Measurements from ENCODE around the gene NDC80.
A peak's percentile ranks its signal among the peaks of the same experiment; 100 is the strongest.
"Not testable (repeated sequence)": the region's sequence is repeated elsewhere in the genome, so short reads cannot be mapped to it uniquely, and the experiment has no call there.

NDC80 gene

DNA sequence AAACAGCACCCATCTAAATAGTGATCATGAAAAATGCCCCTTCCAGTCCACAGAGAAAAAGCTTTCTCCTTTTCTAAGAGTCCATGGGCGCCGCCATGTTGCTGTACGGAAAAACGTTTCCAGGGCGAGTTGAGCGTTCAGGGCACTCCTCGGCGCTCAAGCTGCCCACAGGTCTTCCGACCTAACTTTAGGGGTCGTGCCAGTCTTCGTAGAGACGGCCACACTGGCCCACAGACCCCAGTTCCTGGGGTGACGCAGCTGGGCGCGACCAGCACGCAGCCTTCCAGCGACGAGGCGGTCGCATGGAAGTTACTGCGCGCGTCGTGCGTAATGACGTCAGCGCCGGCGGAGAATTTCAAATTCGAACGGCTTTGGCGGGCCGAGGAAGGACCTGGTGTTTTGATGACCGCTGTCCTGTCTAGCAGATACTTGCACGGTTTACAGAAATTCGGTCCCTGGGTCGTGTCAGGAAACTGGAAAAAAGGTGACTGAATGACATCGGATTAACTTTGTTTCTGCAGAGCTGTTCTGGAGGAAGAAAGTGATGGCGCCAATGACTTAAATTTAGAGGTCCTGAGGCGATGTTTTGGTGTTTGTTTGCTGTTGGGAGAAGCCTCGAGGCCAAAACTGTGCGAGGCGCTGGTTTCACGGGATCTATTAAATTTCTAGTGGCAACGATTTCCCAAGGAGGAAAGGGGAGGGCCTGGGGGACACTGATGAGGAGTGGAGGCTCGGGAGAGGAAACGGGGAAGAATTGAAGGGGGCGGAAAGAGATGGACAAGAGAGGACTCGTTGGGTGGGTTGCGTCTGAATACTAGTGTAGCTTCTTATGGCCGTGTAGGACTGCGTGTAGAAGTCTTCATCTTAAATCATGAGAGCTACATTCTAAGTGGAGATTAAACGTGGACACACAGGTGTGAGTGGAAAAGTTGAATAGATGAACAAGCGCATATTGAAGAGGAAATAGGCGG, at the start of gene NDC80, which contains the start of gene METTL4:
Gene NDC80, plus strand, starts transcription at position 358 of the 971 bp plus-strand sequence. CDS start 1,429 bp downstream, outside the sequence.
Gene METTL4, minus strand, starts transcription at position 306 of the 971 bp plus-strand sequence. CDS start 4,289 bp downstream, outside the sequence.
- DNase-seq, result peak; percentile 86

DNA sequence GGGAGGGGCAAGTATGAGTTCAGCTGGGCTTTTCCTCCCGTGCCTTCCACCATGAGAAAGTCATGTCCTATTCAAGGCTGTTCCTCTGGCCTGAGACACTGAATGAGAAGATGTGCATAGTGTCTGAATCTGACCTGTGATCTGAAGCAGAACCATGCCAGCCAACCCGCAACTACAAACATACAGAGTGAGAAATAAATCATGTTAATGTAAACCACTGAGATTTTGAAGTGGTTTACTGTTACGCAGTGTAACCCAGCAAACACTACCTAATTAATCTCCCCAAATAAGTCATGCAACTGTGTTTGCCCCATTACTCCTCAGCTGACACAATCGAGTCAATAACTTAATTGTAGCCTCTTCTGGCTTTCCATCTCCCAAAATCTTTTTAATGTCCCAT, 49.2 kb upstream of the NDC80 start:
- no peak for DNase-seq

GRCh38 chr18:2524794-2525198, 46.6 kb upstream of the NDC80 start:
- DNase-seq, result not testable (repeated sequence)

DNA sequence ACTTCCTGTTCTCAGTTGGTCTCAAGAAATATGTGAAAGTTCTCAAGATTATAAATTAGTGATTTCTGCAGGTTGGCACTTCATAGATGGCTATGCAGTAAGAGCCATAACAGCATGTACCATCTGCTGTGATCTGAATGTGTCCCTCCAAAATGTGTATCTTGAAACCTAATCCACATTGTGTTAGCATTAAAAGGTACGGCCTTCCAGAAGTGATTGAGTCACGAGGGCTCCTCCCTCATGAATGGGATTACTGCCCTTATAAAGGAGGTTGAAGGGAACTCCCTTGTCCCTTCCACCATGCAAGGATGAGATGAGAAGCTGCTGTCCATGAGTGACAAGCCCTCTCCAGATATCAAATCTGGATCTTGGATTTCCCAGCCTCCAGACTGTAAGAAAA, 45.0 kb upstream of the NDC80 start:
- no peak for DNase-seq

DNA sequence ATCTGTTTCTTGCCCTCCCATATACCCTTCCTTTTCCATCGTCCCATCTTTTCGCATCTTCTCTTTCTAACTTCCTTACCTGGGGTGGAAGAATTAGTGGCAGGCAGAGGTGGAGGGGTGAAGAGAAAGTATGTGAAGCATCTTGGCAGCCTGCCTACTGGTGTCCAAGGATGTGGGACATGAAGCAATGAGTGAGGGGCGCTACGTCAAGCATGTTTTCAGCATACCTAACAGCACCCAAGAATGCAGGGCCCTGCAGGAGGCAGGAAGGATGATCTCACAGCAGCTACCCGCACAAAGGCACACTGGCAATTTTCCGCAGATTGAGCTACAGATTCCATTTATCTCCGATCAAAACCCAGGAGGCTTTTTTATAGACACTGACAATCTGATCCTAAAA, 42.2 kb upstream of the NDC80 start:
- no peak for DNase-seq

DNA sequence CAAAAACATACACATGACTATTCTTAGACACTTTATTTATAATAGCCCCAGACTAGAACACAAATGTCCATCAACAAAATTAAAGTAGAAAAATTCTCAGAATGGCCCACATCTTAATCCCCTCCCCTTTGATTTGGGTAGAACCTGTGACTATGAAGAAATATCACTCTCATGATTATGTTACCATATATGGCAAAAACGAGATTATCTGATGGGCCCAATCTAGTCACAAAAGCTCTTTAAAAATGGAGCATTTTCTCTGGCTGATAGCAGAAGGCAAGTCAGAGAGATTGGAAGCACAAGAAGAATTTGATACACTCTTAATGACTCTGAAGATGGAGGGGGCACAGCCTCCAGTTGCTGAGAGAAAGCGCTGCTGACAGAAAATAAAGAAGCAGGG, 39.6 kb upstream of the NDC80 start:
- DNase-seq, result no peak

DNA sequence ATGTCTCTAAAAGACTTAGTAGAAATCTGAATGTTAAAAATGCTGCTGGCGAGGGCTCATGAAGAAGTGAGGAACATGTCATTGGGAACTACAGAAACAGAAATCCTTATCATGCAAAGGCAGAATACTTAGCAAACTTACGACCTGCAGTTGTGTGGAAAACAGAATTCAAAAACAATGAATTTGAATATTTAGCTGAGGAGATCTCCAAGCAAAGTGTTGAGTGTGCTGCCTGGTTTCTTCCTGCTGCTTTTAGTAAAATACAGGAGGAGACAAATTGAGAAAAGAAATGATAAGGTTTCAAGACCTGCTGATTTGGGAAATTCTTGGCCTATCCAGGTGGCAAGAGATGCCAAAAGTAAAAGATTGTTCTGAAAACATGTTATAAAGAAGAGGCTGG, 38.6 kb upstream of the NDC80 start:
- no peak for DNase-seq

DNA sequence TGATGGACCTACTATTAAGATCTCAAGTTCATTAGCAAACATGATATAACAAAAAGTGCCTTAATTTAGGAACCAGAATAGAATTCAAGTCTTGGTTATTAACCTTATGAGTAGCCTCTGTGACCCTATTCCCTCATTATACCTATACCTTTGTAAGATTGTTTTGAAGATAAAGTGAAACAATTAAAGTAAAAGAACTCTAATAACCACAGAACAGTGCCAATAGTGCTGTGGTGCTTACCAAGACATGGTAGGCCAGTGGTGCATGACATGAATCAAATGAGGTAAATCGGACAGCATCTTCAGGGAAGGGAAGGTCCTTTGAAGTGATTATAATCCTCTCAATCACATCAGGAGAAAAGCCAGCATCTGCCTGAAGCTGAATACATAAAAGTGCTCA, 36.5 kb upstream of the NDC80 start:
- DNase-seq, result no peak

GRCh38 chr18:2535419-2535910, 35.9 kb upstream of the NDC80 start:
- DNase-seq, result no peak

DNA sequence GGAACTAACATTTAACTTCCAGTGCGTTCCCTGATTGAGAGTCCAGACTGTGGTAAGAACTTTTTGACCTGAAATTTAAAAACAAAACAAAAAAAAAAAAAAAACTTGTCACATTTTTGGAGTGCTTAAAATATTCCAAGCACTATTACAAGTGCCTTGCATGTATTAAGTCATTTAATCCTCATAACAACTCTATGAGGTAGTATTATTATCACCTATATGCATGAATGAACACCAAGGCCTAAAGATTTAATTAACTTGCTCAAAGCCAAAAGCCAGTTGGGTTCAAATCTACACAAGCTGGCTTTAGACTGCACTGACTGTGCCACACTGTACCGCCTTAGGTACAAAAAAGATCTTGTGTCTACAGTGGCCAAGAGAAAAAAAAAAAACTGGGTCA, 35.3 kb upstream of the NDC80 start:
- no peak for DNase-seq

- DNase-seq, result no peak
These were observed 34.9 kb upstream of the NDC80 start for GRCh38 chr18:2536493-2536892.

DNA sequence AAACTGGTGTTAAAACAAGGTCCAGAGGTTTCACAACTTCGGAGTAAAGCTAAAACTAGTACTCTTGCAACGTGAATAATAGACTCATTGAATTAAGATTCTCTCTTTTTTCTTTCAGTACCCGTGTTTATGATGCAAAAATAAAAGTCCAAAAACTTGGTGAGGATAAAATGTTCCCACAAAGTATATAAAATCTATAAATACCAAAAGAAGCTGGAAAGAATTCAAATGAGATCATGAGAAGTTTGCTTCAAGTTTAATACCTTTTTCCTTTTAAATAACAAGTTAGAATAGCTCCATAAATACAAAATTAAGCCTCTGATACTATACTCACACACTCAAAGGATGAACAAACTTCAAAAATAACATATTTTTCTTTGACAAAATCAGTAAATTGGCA, 34.1 kb upstream of the NDC80 start:
- DNase-seq, result no peak

- no peak for DNase-seq
These were observed 33.1 kb upstream of the NDC80 start for GRCh38 chr18:2538236-2538635.

GRCh38 chr18:2538844-2539243, 32.5 kb upstream of the NDC80 start:
- DNase-seq, result no peak

- no peak for DNase-seq
These were observed 30.8 kb upstream of the NDC80 start for GRCh38 chr18:2540575-2540974.

GRCh38 chr18:2541925-2542563, 29.3 kb upstream of the NDC80 start:
- not testable (repeated sequence) for DNase-seq

GRCh38 chr18:2545155-2545554, 26.2 kb upstream of the NDC80 start:
- DNase-seq, result no peak

GRCh38 chr18:2547477-2548087, 23.8 kb upstream of the NDC80 start:
- no peak for DNase-seq

- DNase-seq, result no peak
These were observed 21.9 kb upstream of the NDC80 start for GRCh38 chr18:2549462-2549861.

- no peak for DNase-seq
These were observed 19.9 kb upstream of the NDC80 start for GRCh38 chr18:2551425-2551824.

DNA sequence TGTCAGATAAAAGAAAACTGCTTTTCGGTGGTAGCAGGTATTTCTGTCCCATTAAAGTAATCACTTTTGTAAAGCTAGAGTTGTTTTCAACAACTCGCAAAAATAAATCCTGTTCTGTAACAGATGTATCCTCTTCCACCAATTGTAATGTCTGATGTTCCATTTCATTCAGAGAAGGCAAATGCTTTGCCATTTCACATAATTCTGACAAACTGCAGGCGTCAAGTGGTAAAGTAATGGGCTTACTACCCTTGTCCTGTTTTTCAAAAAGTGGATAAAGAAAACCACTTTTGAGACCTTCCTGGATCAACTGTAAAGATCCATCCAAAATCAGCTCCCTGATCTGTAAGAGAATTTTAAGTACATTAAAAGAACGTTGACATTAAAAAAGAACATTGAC, 16.7 kb upstream of the NDC80 start:
- no peak for DNase-seq

GRCh38 chr18:2555895-2556294, 15.5 kb upstream of the NDC80 start:
- no peak for DNase-seq

GRCh38 chr18:2557536-2557935, 13.8 kb upstream of the NDC80 start:
- DNase-seq, result no peak
